Measurements from ENCODE around the gene GNB5. TPM values are rescaled to one million over a fixed set of nuclear protein-coding genes. Genes with fewer than 3 reads are reported as not detected.

Gene GNB5
- total RNA-seq, 1 donor from 2014 or later = 25.6 TPM

- no peaks in the 10 kb centered on the region for H3K79me2 ChIP-seq (ENCODE audit: insufficient read depth, low read length)
- Mint-ChIP-seq H3K27me3 (ENCODE audit: low read depth, unreplicated experiment) (peaks cover 13% of the 10 kb centered on the region), H3K4me3 (ENCODE audit: unreplicated experiment) (no peak overlapping the region), H3K36me3 (ENCODE audit: low read depth, unreplicated experiment) (no peaks in the 10 kb centered on the region), H3K4me1 (ENCODE audit: low read depth, unreplicated experiment) (peaks cover 9% of the 10 kb centered on the region), H3K27ac (ENCODE audit: unreplicated experiment) (no peak overlapping the region), H3K9me3 (ENCODE audit: unreplicated experiment) (no peaks in the 10 kb centered on the region)
- H3K9ac ChIP-seq (ENCODE audit: low read length) = no peak overlapping the region
- H3K9me3 ChIP-seq (ENCODE audit: insufficient read depth, low read depth, low read length) = no peaks in the 10 kb centered on the region
- no peak for DNase-seq (ENCODE audit: low read depth)
- no peaks in the 10 kb centered on the region for H4K20me1 ChIP-seq (ENCODE audit: insufficient read depth, low read length)
- TF ChIP-seq EZH2 (IDR thresholded peaks at IDR 0.05; ENCODE audit: insufficient read depth, low read length) (no peak), CTCF (IDR thresholded peaks at IDR 0.05; ENCODE audit: insufficient read depth, low read depth, low read length) (no peak)
- peaks cover 2% of the 10 kb centered on the region for H3K27me3 ChIP-seq (ENCODE audit: insufficient read depth, low read length)
- H3K4me2 ChIP-seq (ENCODE audit: low read length) = no peak overlapping the region
- H3K4me1 ChIP-seq (ENCODE audit: insufficient read depth, low read length) = no peaks in the 10 kb centered on the region
- FAIRE-seq = no peak
- no peak overlapping the region for H3K4me3 ChIP-seq (ENCODE audit: insufficient read depth, low read depth, low read length)
- no peak overlapping the region for H2AFZ ChIP-seq (ENCODE audit: low read depth, low read length)
- H3K36me3 ChIP-seq (ENCODE audit: insufficient read depth, low read length) = no peaks in the 10 kb centered on the region
- no peak overlapping the region for H3K27ac ChIP-seq (ENCODE audit: low read depth, low read length)
Observed at GRCh38 chr15:52117549-52117948, 73.6 kb downstream of the GNB5 start.

- no peaks in the 10 kb centered on the region for H3K36me3 Mint-ChIP-seq (ENCODE audit: low read depth, unreplicated experiment)
- FAIRE-seq (no peak), DNase-seq (ENCODE audit: low read depth) (no peak)
- H3K9me3 ChIP-seq (ENCODE audit: insufficient read depth, low read depth, low read length) = no peaks in the 10 kb centered on the region
- H3K9me3 Mint-ChIP-seq (ENCODE audit: unreplicated experiment) = no peaks in the 10 kb centered on the region
- no peak overlapping the region for H3K27ac ChIP-seq (ENCODE audit: low read depth, low read length)
- H4K20me1 ChIP-seq (ENCODE audit: insufficient read depth, low read length) = no peaks in the 10 kb centered on the region
- H2AFZ ChIP-seq (ENCODE audit: low read depth, low read length) = no peak overlapping the region
- no peak overlapping the region for H3K4me2 ChIP-seq (ENCODE audit: low read length)
- H3K27me3 ChIP-seq (ENCODE audit: insufficient read depth, low read length) = peaks cover 13% of the 10 kb centered on the region
- H3K36me3 ChIP-seq (ENCODE audit: insufficient read depth, low read length) = no peaks in the 10 kb centered on the region
- H3K4me1 ChIP-seq (ENCODE audit: insufficient read depth, low read length) = peaks cover 7% of the 10 kb centered on the region
- no peak overlapping the region for H3K27ac Mint-ChIP-seq (ENCODE audit: unreplicated experiment)
- peaks cover 9% of the 10 kb centered on the region for H3K4me1 Mint-ChIP-seq (ENCODE audit: low read depth, unreplicated experiment)
- H3K79me2 ChIP-seq (ENCODE audit: insufficient read depth, low read length) = no peaks in the 10 kb centered on the region
- peaks cover 19% of the 10 kb centered on the region for H3K27me3 Mint-ChIP-seq (ENCODE audit: low read depth, unreplicated experiment)
- TF ChIP-seq CTCF (IDR thresholded peaks at IDR 0.05; ENCODE audit: insufficient read depth, low read depth, low read length) (no peak), EZH2 (IDR thresholded peaks at IDR 0.05; ENCODE audit: insufficient read depth, low read length) (no peak)
- H3K9ac ChIP-seq (ENCODE audit: low read length) = no peak overlapping the region
- H3K4me3 Mint-ChIP-seq (ENCODE audit: unreplicated experiment) = no peak overlapping the region
- no peak overlapping the region for H3K4me3 ChIP-seq (ENCODE audit: insufficient read depth, low read depth, low read length)
Observed at GRCh38 chr15:52115598-52116427, 75.4 kb downstream of the GNB5 start.
